Activated naive CD4-positive, alpha-beta T cell treated with anti-CD3 and anti-CD28 coated beads, Interleukin-2, amount 10 ng/mL, durations not matched to agents 7 days and 5 days (primary cell): ENCODE measurements around the gene CORT.
"Not testable (repeated sequence)": the region's sequence is repeated elsewhere in the genome, so short reads cannot be mapped to it uniquely, and the experiment has no call there.

Source experiments
- CTCF ChIA-PET: fragments of 350-600 bp; sonication (Branson Sonifier 250); formaldehyde crosslinking; loops from one replicate; lab custom pipeline; 2021; ENCODE audit warnings: antibody characterized with exemption; lab: Charles Lee
- DNase-seq: peaks from one replicate; pipeline ENCODE4 v3.0.0-alpha.2; 2020
- H3K27ac Mint-ChIP-seq: one replicate; pipeline ENCODE4 v1.8.0; 2021; ENCODE audit warnings: mild to moderate bottlenecking, moderate library complexity, mixed read lengths
- H3K27me3 Mint-ChIP-seq: one replicate; pipeline ENCODE4 v1.8.0; 2021; ENCODE audit warnings: mild to moderate bottlenecking, mixed read lengths
- H3K36me3 Mint-ChIP-seq: one replicate; pipeline ENCODE4 v1.8.0; 2021; ENCODE audit warnings: mixed read lengths
- H3K4me1 Mint-ChIP-seq: one replicate; pipeline ENCODE4 v1.8.0; 2021; ENCODE audit warnings: mixed read lengths
- H3K4me3 Mint-ChIP-seq: one replicate; pipeline ENCODE4 v1.8.0; 2021; ENCODE audit warnings: mild to moderate bottlenecking, moderate library complexity, mixed read lengths
- H3K9me3 Mint-ChIP-seq: one replicate; pipeline ENCODE4 v1.8.0; 2021; ENCODE audit warnings: mixed read lengths

The CORT gene

DNA sequence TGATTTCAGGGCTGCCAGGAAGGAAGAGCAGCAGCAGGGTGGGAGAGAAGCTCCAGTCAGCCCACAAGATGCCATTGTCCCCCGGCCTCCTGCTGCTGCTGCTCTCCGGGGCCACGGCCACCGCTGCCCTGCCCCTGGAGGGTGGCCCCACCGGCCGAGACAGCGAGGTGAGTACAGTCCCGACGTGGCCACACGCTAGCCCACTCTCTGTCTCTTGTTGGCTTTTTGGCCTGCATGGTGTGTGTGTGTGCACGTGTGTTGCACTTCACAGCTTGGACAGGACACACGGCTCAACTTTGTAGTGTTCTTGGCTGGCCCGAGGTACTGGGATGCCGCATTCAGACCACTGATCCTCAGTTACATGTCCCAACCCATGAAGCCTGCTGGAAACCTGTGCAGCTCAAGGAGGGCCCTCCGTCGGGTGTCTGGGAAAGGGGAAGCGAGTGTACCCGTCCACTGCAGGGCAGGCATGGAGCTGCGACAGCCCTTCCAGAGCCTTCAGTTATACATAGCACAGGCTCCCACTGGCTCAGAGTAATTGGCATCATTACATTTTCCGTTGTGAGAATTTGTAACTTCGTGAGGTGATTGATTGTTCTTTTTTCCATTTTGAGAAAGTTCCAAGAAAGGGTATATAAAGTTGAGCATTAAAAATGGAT, 454 bp downstream of the CORT start:
- no peak overlapping the region for H3K4me3 Mint-ChIP-seq
- H3K27ac Mint-ChIP-seq: no peak overlapping the region
- H3K4me1 Mint-ChIP-seq: no peaks in the 10 kb centered on the region
- no peak for DNase-seq
- CTCF ChIA-PET: interaction anchor here (0.6 kb wide), 1 partner anchor 507 kb away, joined by 3 read pairs; the partner anchor contains the start of genes LZIC and NMNAT1
- H3K36me3 Mint-ChIP-seq: no peaks in the 10 kb centered on the region
- H3K9me3 Mint-ChIP-seq: no peaks in the 10 kb centered on the region
- H3K27me3 Mint-ChIP-seq: no peaks in the 10 kb centered on the region

GRCh38 chr1:10450836-10451235, 1.0 kb downstream of the CORT start:
- H3K27me3 Mint-ChIP-seq: no peaks in the 10 kb centered on the region
- DNase-seq: no peak
- no peak overlapping the region for H3K4me3 Mint-ChIP-seq
- no peaks in the 10 kb centered on the region for H3K36me3 Mint-ChIP-seq
- CTCF ChIA-PET: no interaction called here
- H3K27ac Mint-ChIP-seq: no peak overlapping the region
- H3K9me3 Mint-ChIP-seq: no peaks in the 10 kb centered on the region
- H3K4me1 Mint-ChIP-seq: no peaks in the 10 kb centered on the region

- CTCF ChIA-PET: no interaction called here
- Mint-ChIP-seq H3K9me3 (no peaks in the 10 kb centered on the region), H3K27ac (no peak overlapping the region), H3K36me3 (no peaks in the 10 kb centered on the region), H3K4me3 (no peak overlapping the region), H3K27me3 (no peaks in the 10 kb centered on the region), H3K4me1 (no peaks in the 10 kb centered on the region)
- no peak for DNase-seq
These were observed 1.5 kb downstream of the CORT start for GRCh38 chr1:10451287-10451686.

- Mint-ChIP-seq H3K27me3 (no peaks in the 10 kb centered on the region), H3K4me3 (no peak overlapping the region), H3K27ac (no peak overlapping the region), H3K4me1 (peaks cover 21% of the 10 kb centered on the region), H3K36me3 (peaks cover 7% of the 10 kb centered on the region), H3K9me3 (no peaks in the 10 kb centered on the region)
- no peak for DNase-seq
- CTCF ChIA-PET: no interaction called here
These were observed 6.2 kb downstream of the CORT start for GRCh38 chr1:10456048-10456447.

DNA sequence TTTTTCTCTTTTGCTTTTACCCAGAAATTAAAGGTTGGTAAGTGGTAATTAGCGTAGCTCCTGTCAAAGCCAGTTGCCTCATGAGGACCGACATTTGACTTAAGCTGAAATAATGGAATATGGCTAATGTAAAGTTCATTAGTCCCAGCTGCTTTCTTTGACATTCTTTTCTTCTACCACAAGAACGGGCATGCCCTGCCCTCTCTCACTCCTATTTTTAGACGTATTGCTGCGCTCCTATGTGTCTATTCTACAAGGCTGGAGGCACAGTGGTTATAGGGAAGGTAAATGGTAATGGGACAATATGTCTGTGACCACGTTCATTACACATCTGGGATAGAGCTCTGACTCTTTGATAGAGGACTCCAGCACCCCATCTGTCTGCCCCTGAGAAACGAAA, 6.8 kb downstream of the CORT start:
- Mint-ChIP-seq H3K27me3 (no peaks in the 10 kb centered on the region), H3K4me3 (no peak overlapping the region), H3K36me3 (peaks cover 9% of the 10 kb centered on the region), H3K9me3 (no peaks in the 10 kb centered on the region), H3K27ac (peak overlapping the region; percentile 3), H3K4me1 (peaks cover 21% of the 10 kb centered on the region)
- DNase-seq: no peak
- CTCF ChIA-PET: no interaction called here

DNA sequence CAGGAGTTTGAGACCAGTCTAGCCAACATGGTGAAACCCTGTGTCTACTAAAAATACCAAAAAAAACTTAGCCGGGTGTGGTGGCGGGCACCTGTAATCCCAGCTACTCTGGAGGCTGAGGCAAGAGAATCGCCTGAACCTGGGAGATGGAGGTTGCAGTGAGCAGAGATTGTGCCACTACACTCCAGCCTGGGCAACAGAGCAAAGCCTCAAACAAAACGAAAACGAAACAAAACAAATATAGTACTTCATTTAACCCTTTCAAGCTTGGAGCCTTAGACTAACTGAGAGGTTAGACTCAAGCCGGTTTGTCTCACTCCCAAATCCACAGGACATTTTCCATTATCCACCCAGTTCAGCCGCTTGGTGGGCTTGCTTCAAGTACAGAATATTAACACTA, 7.6 kb downstream of the CORT start:
- Mint-ChIP-seq H3K36me3 (peaks cover 13% of the 10 kb centered on the region), H3K4me1 (peaks cover 21% of the 10 kb centered on the region), H3K27ac (peak overlapping the region; percentile 47)
- DNase-seq, H3K9me3 Mint-ChIP-seq, H3K4me3 Mint-ChIP-seq, H3K27me3 Mint-ChIP-seq: not testable (repeated sequence)
- CTCF ChIA-PET: interaction anchor here (1.3 kb wide), 1 partner anchor 37 kb away, joined by 4 read pairs; no protein-coding TSS in a partner anchor

- no peak for DNase-seq
- H3K27ac Mint-ChIP-seq: peak overlapping the region; percentile 55
- peaks cover 17% of the 10 kb centered on the region for H3K36me3 Mint-ChIP-seq
- H3K27me3 Mint-ChIP-seq: no peaks in the 10 kb centered on the region
- CTCF ChIA-PET: interaction anchor here (1.3 kb wide), 1 partner anchor 37 kb away, joined by 4 read pairs; no protein-coding TSS in a partner anchor
- peaks cover 21% of the 10 kb centered on the region for H3K4me1 Mint-ChIP-seq
- H3K9me3 Mint-ChIP-seq: no peaks in the 10 kb centered on the region
- H3K4me3 Mint-ChIP-seq: no peak overlapping the region
These were observed 8.0 kb downstream of the CORT start for GRCh38 chr1:10457875-10458274.

GRCh38 chr1:10459184-10459583, 9.4 kb downstream of the CORT start:
- Mint-ChIP-seq H3K4me3 (no peak overlapping the region), H3K4me1 (peaks cover 21% of the 10 kb centered on the region), H3K9me3 (no peaks in the 10 kb centered on the region), H3K27me3 (no peaks in the 10 kb centered on the region), H3K36me3 (peaks cover 25% of the 10 kb centered on the region), H3K27ac (no peak overlapping the region)
- no peak for DNase-seq
- CTCF ChIA-PET: interaction anchor here (0.6 to 0.8 kb wide), 2 partner anchors 34 to 121 kb away, joined by 3 read pairs; no protein-coding TSS in a partner anchor

- peaks cover 12% of the 10 kb centered on the region for H3K4me1 Mint-ChIP-seq
- CTCF ChIA-PET: no interaction called here
- H3K4me3 Mint-ChIP-seq: no peak overlapping the region
- DNase-seq: no peak
- H3K27me3 Mint-ChIP-seq: no peaks in the 10 kb centered on the region
- H3K36me3 Mint-ChIP-seq: peaks cover 35% of the 10 kb centered on the region
- H3K9me3 Mint-ChIP-seq: no peaks in the 10 kb centered on the region
- no peak overlapping the region for H3K27ac Mint-ChIP-seq
These were observed 17.2 kb downstream of the CORT start for GRCh38 chr1:10467078-10467477.

GRCh38 chr1:10470043-10470442, 20.2 kb downstream of the CORT start:
- Mint-ChIP-seq H3K4me3 (no peak overlapping the region), H3K36me3 (peaks cover 22% of the 10 kb centered on the region), H3K4me1 (peaks cover 34% of the 10 kb centered on the region), H3K9me3 (no peaks in the 10 kb centered on the region), H3K27ac (no peak overlapping the region), H3K27me3 (no peaks in the 10 kb centered on the region)
- DNase-seq: no peak
- CTCF ChIA-PET: no interaction called here

DNA sequence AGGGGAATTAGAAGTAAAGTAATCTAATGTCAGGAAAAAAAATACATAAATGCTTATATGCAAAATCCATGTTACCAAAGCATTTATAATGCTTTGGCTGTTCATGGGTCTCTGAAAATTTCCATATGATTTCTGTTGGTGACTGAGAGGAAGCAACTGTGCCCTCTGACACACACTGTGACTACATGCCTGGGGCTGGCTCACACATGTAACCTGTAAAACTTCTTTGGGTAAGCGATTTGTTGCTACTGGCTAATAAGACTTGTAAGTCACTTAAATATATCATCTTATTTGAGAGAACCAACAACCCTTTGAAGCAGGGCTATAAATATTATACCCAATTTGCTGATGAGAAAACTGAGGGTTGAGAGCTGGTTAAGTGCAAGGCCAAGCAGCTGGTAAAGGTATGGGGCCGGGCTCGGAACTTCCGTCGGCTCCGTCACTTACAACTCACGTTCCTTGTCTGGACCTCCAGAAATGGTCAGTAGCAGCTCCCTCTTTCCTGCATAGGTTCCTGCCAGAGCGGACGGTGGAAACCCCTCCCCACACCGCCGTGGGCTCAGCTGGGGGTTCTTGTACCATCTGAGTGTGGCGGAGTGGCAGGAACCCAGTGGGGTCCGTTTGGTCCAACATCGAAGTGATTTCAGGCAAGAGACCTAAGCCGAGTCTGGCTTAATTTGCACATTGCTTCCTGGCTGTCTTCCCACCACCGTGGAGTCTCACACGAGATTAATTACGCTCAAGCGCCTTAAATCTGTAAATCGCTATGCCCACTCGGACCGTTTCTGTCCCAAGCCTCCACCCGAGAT, 21.8 kb downstream of the CORT start:
- H3K4me1 Mint-ChIP-seq: peaks cover 49% of the 10 kb centered on the region
- CTCF ChIA-PET: no interaction called here

DNA sequence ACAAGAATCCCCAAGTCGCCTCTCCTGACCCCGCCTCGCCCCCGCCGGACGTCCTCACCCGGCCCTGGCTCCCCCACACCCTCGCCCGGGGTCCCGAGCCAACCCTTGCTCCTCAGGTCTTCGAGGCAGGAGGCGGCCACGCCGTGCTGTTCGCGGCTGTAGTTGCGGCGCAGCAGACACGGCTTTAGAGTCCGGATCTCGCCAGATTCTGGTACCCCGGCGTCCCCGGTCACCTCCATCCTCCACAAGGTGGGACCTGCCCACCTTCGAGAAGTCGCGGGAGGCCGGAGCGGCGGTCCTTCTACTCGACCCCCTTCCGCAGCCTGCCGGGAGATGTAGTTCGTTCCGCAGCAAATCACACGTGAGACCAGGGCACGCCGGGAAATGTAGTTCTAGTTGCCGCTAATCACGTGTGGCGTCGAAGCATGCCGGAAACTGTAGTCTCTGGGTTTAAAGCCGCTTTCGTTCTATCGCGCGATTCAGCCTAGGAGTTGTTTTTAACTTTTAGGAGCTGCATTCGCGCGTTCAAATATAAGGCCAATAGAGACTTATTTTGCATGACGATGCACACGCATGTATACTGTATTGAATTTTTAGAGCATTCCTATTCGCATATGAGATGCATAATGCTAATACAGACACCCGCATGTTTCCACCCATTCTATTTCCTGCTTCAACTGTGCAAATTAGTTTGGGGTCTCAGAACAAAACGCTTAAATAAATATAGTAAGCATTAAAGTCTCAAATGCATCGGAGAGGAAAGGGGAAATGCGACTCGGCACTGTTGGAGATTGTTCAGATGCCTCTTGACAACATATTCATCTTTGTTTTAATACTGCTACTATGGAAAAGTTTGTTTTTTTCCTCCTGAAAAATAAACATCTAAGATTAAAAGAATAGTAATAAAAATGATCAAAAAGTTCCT, 22.7 kb downstream of the CORT start, which contains the start of gene DFFA:
Gene DFFA (minus strand): TSS at position 310 of the 925 bp plus-strand sequence. CDS start 71 bp downstream, at position 239.
- H3K4me1 Mint-ChIP-seq: peaks cover 50% of the 10 kb centered on the region
- peak within 1 kb of the TSS; percentile 77 for H3K4me3 Mint-ChIP-seq
- peaks cover 16% of the 10 kb centered on the region for H3K36me3 Mint-ChIP-seq
- no peaks in the 10 kb centered on the region for H3K9me3 Mint-ChIP-seq
- H3K27me3 Mint-ChIP-seq: no peaks in the 10 kb centered on the region
- CTCF ChIA-PET: no interaction called here
- DNase-seq: peak; percentile 97
- peak within 1 kb of the TSS; percentile 92 for H3K27ac Mint-ChIP-seq

More for the DNA sequence above, 21.8 kb downstream of the CORT start:
- peak overlapping the region; percentile 92 for H3K27ac Mint-ChIP-seq
- peaks cover 21% of the 10 kb centered on the region for H3K36me3 Mint-ChIP-seq
- DNase-seq: no peak
- no peaks in the 10 kb centered on the region for H3K9me3 Mint-ChIP-seq
- H3K4me3 Mint-ChIP-seq: peak overlapping the region; percentile 77
- H3K27me3 Mint-ChIP-seq: no peaks in the 10 kb centered on the region

GRCh38 chr1:10473145-10473765, 23.4 kb downstream of the CORT start:
- no peak for DNase-seq
- H3K4me1 Mint-ChIP-seq: peaks cover 50% of the 10 kb centered on the region
- CTCF ChIA-PET: no interaction called here
- H3K27ac Mint-ChIP-seq: peak overlapping the region; percentile 92
- H3K27me3 Mint-ChIP-seq: no peaks in the 10 kb centered on the region
- no peaks in the 10 kb centered on the region for H3K9me3 Mint-ChIP-seq
- H3K36me3 Mint-ChIP-seq: peaks cover 11% of the 10 kb centered on the region
- peak overlapping the region; percentile 77 for H3K4me3 Mint-ChIP-seq
